OCI-LY1 (cell line): ENCODE data around the gene TGFBR1.

ENCODE experiments used
- H2AFZ ChIP-seq: fragments of 200-600 bp; sonication (generic), shearing (Covaris generic); 2 replicates; pipeline ENCODE4 v1.6.0; 2014; ENCODE audit warnings: antibody characterized with exemption, mild to moderate bottlenecking, low read length
- H3F3A ChIP-seq: fragments of 200-600 bp; sonication (generic), shearing (Covaris generic); 2 replicates; pipeline ENCODE4 v1.6.0; 2014; ENCODE audit warnings: mild to moderate bottlenecking, antibody characterized with exemption, low read length, moderate library complexity; ENCODE audit not compliant: insufficient read depth
- H3K27ac ChIP-seq: fragments of 200-600 bp; sonication (generic); 2 replicates; pipeline ENCODE4 v1.5.1; 2014; ENCODE audit warnings: low read length, mixed run types, mild to moderate bottlenecking, low read depth; ENCODE audit not compliant: poor library complexity, severe bottlenecking
- H3K27me3 ChIP-seq: fragments of 200-600 bp; sonication (generic); 2 replicates; pipeline ENCODE4 v1.6.0; 2014; ENCODE audit warnings: antibody characterized with exemption, mild to moderate bottlenecking, low read length, moderate library complexity; ENCODE audit not compliant: insufficient read depth
- H3K36me3 ChIP-seq: fragments of 200-600 bp; sonication (generic); 2 replicates; pipeline ENCODE4 v1.6.1; 2014; ENCODE audit warnings: mild to moderate bottlenecking, antibody characterized with exemption, low read length, moderate library complexity, mixed read lengths; ENCODE audit not compliant: insufficient read depth
- H3K4me1 ChIP-seq: fragments of 200-600 bp; sonication (generic); 2 replicates; pipeline ENCODE4 v1.5.1; 2014; ENCODE audit warnings: mild to moderate bottlenecking, low read length, moderate library complexity; ENCODE audit not compliant: insufficient read depth, severe bottlenecking
- H3K4me2 ChIP-seq: fragments of 200-600 bp; sonication (generic), shearing (Covaris generic); 2 replicates; pipeline ENCODE4 v1.6.1; 2014; ENCODE audit warnings: low read length
- H3K4me3 ChIP-seq: fragments of 200-600 bp; sonication (generic); 2 replicates; pipeline ENCODE4 v1.5.1; 2014; ENCODE audit warnings: low read length, low read depth, mild to moderate bottlenecking, mixed read lengths; ENCODE audit not compliant: poor library complexity, severe bottlenecking
- H3K79me2 ChIP-seq: fragments of 200-600 bp; shearing (Covaris generic); 2 replicates; pipeline ENCODE4 v1.6.1; 2016; ENCODE audit warnings: mixed run types, low read length, mixed read lengths; ENCODE audit not compliant: insufficient read depth
- H3K9ac ChIP-seq: fragments of 200-600 bp; sonication (generic), shearing (Covaris generic); 2 replicates; pipeline ENCODE4 v1.6.1; 2014; ENCODE audit warnings: mild to moderate bottlenecking, low read length, mixed read lengths
- H3K9me2 ChIP-seq: fragments of 200-600 bp; sonication (generic), shearing (Covaris generic); 2 replicates; pipeline ENCODE4 v1.6.1; 2014; ENCODE audit warnings: low read depth, mild to moderate bottlenecking, low read length, mixed read lengths
- H3K9me3 ChIP-seq: fragments of 200-600 bp; shearing (Covaris generic); 2 replicates; pipeline ENCODE4 v1.6.1; 2014; ENCODE audit warnings: low read length, mixed read lengths
- H4K20me1 ChIP-seq: fragments of 200-600 bp; sonication (generic), shearing (Covaris generic); 2 replicates; pipeline ENCODE4 v1.6.0; 2016; ENCODE audit warnings: mild to moderate bottlenecking, low read length; ENCODE audit not compliant: insufficient read depth
- CTCF ChIP-seq: fragments of 200-600 bp; sonication (generic), shearing (Covaris generic); IDR thresholded peaks from 2 replicates; pipeline ENCODE4 v1.5.1; 2017; ENCODE audit warnings: mild to moderate bottlenecking, antibody characterized with exemption, low read length, moderate library complexity, mixed read lengths
- EZH2 ChIP-seq: fragments of 200-600 bp; sonication (generic), shearing (Covaris generic); IDR thresholded peaks from 2 replicates; pipeline ENCODE4 v1.8.0; 2017; ENCODE audit warnings: borderline replicate concordance, mixed run types, mild to moderate bottlenecking, antibody characterized with exemption, low read length, moderate library complexity, mixed read lengths

The TGFBR1 gene

DNA sequence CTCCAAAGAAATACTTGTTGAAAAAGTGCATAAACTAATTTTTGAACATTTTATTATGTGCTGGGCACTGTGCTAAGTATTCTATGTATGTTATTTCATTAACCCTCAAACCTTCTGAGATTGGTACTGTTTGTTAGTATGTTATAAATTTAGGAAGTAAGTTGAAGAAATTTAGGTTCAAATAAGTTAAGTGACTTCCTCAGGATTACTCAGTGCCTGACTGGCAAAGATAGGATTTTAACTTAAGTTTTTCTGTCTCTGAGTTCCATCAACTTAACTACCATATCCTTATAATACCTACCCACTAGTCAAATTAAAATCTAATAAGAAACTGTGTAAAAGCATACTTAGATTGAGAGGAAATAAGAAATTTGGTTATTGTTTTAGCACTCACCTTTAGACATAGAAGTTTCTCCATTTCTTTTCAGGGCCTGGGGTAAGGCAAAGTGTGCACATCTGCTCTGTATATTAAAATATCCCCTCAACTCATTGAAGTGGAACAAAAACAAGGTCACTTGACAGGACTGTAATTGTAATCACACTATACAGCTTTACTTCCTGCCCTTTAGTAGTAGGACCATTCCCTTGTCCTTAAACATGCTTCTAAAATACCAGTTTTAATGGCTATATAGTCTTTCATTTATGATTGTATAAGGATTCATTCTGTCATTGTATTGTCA, 15.2 kb downstream of the TGFBR1 start:
- Histone ChIP-seq H3K27ac (peak overlapping the region; percentile 97), H3K27me3 (no peaks in the 10 kb centered on the region), H3K9me2 (no peaks in the 10 kb centered on the region), H3K9ac (peak overlapping the region; percentile 63), H4K20me1 (no peaks in the 10 kb centered on the region), H3K9me3 (no peaks in the 10 kb centered on the region), H3K4me3 (peak overlapping the region; percentile 51), H3F3A (no peaks in the 10 kb centered on the region), H3K79me2 (peaks cover 85% of the 10 kb centered on the region), H3K4me1 (peaks cover 92% of the 10 kb centered on the region), H3K4me2 (peak overlapping the region; percentile 70), H2AFZ (no peak overlapping the region), H3K36me3 (peaks cover 6% of the 10 kb centered on the region; the same call in 1 of the 2 replicates)
- no peak for TF ChIP-seq EZH2
- no peak for TF ChIP-seq CTCF

DNA sequence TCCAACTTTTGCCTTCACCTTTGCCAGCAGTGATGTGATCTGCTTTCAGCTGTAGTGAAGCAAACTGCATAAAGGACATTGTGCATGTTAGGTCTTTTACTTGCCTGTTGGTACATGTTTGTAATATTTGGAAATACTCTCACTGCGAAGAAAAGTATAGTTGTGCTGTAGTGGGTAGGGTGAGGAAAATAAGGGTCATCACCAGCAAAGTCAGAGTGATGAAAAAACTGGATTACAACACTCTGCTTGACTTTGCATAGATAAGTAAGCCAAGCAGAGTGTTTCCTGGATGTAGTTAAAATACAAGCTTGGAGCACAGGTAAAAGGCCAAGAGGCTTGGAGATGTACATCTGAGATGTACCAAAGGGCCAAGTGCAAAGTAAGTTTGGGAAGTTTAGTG, 16.7 kb downstream of the TGFBR1 start:
- Histone ChIP-seq H3K4me3 (no peak overlapping the region), H3K36me3 (peaks cover 12% of the 10 kb centered on the region; the same call in 1 of the 2 replicates), H3K27ac (peak overlapping the region; percentile 97), H3K4me1 (peaks cover 90% of the 10 kb centered on the region), H4K20me1 (no peaks in the 10 kb centered on the region), H3K9me2 (no peaks in the 10 kb centered on the region), H3K9me3 (no peaks in the 10 kb centered on the region), H3F3A (no peaks in the 10 kb centered on the region), H3K79me2 (peaks cover 84% of the 10 kb centered on the region), H2AFZ (no peak overlapping the region), H3K4me2 (peak overlapping the region; percentile 70; the same call in 1 of the 2 replicates), H3K27me3 (no peaks in the 10 kb centered on the region), H3K9ac (peak overlapping the region; percentile 59; the same call in 1 of the 2 replicates)
- TF ChIP-seq EZH2 (no peak), CTCF (no peak)

GRCh38 chr9:99124534-99125255, 19.8 kb downstream of the TGFBR1 start:
- no peaks in the 10 kb centered on the region for H4K20me1 ChIP-seq
- H2AFZ ChIP-seq, result no peak overlapping the region
- H3K4me3 ChIP-seq, result no peak overlapping the region
- H3K4me2 ChIP-seq, result no peak overlapping the region
- no peaks in the 10 kb centered on the region for H3F3A ChIP-seq
- no peak overlapping the region for H3K9ac ChIP-seq
- H3K4me1 ChIP-seq, result peaks cover 89% of the 10 kb centered on the region
- peaks cover 80% of the 10 kb centered on the region for H3K79me2 ChIP-seq
- peak overlapping the region; percentile 27 for H3K27ac ChIP-seq
- TF ChIP-seq EZH2 (no peak), CTCF (no peak)
- H3K9me3 ChIP-seq, result no peaks in the 10 kb centered on the region
- H3K36me3 ChIP-seq, result peaks cover 20% of the 10 kb centered on the region; the same call in 1 of the 2 replicates
- H3K27me3 ChIP-seq, result no peaks in the 10 kb centered on the region
- no peaks in the 10 kb centered on the region for H3K9me2 ChIP-seq
